Mucosa of stomach (tissue), 1 donor: ENCODE data around the gene NACC2.

Experiments used
- H3K27me3 ChIP-seq: one replicate; pipeline ENCODE4 v1.7.0; 2013; ENCODE audit warnings: mild to moderate bottlenecking, low read length; ENCODE audit not compliant: control insufficient read depth, insufficient read depth
- H3K36me3 ChIP-seq: one replicate; pipeline ENCODE4 v1.7.0; 2013; ENCODE audit warnings: low read length; ENCODE audit not compliant: control insufficient read depth, insufficient read depth
- H3K4me1 ChIP-seq: one replicate; pipeline ENCODE4 v1.7.0; 2013; ENCODE audit warnings: mild to moderate bottlenecking, low read length; ENCODE audit not compliant: control insufficient read depth, insufficient read depth
- H3K4me3 ChIP-seq: one replicate; pipeline ENCODE4 v1.7.0; 2013; ENCODE audit warnings: low read length
- H3K9ac ChIP-seq: one replicate; pipeline ENCODE4 v1.7.0; 2013; ENCODE audit warnings: mild to moderate bottlenecking, low read length, moderate library complexity
- H3K9me3 ChIP-seq: one replicate; pipeline ENCODE4 v1.7.0; 2013; ENCODE audit warnings: mild to moderate bottlenecking, low read length, moderate library complexity; ENCODE audit not compliant: control insufficient read depth
- donor health status: Pancreatic carcinoma.

Gene NACC2

GRCh38 chr9:136086951-136087740, 7.9 kb downstream of the NACC2 start:
- Histone ChIP-seq H3K9ac (no peak overlapping the region), H3K9me3 (no peaks in the 10 kb centered on the region), H3K27me3 (no peaks in the 10 kb centered on the region), H3K4me3 (no peak overlapping the region), H3K4me1 (peaks cover 34% of the 10 kb centered on the region), H3K36me3 (no peaks in the 10 kb centered on the region)

DNA sequence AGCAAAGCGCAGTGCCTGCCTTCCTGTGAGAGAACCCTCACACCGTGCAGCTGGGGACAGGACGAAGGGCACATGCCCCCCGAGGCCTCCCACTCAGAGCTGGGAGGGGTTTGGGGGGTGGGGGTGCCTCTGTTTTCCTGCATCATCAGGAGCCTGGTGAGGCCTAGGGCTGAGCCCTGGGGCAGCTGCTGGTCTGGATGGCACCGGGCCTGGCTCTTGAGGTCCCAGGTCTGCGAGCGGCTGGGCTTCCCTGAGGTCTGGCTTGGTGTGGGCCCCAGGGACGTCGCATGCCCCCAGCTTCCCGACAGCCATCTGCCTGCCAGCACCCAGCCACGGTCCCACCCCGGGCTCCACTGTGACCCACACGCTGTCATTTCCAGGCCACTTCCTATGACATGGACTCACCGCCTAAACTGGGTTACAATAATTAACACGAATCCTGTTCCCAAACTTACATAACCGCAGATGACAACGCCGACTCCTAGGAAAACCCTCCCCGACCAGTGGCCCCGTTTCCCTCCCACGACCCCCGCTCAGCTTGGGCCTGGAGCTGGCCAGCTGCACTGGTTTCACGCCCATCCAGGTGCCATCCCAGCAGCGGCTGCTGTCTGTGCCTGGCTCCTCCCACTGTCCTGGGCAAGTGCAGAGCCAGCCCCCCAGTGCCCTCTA, 8.7 kb downstream of the NACC2 start:
- H3K9me3 ChIP-seq = no peaks in the 10 kb centered on the region
- H3K27me3 ChIP-seq = no peaks in the 10 kb centered on the region
- H3K9ac ChIP-seq = no peak overlapping the region
- no peaks in the 10 kb centered on the region for H3K36me3 ChIP-seq
- no peak overlapping the region for H3K4me3 ChIP-seq
- H3K4me1 ChIP-seq = peaks cover 42% of the 10 kb centered on the region

GRCh38 chr9:136085815-136086212, 9.3 kb downstream of the NACC2 start:
- Histone ChIP-seq H3K4me1 (peaks cover 44% of the 10 kb centered on the region), H3K9ac (no peak overlapping the region), H3K4me3 (no peak overlapping the region), H3K9me3 (no peaks in the 10 kb centered on the region), H3K27me3 (no peaks in the 10 kb centered on the region), H3K36me3 (no peaks in the 10 kb centered on the region)

DNA sequence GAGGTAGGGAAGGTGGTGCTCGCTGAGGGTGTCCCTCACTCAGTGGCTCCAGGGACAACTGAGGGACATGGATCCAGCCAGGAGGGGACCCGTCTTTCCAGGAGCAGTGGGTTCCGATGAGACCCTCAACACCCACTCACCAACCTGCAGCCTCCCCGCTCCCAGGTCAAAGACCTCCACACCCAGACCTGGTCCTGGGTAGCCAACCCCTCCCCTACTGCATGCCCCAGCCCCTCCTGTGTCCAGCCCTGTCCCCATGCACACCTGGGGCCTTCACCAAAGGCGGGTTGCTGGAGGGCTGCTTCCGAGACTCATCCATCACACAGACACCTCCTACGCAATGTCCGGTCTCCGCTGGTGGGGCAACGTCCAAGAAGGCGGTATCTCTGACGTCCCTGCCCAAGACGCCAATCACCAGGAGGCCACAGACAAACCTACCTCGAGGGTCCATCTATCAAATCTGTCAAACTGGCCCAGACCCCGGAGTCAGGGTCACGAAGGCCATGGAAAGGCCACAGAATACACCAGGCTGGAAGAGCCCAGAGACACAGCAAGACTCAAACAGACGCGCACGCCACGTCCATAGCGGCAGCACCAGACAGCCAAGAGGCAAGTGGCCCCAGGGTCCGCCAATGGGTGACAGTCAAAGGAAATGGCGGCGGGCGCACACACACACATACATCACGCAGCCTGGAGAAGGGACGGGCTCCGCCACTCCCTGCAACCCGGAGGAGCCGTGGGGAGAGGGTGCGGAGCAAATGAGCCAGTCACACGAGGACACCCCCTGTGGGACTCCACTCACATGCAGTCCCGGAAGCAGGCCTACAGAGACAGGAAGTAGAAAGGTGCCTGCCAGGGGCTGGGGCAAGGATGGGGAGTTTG, 10.8 kb downstream of the NACC2 start:
- Histone ChIP-seq H3K4me3 (no peak overlapping the region), H3K36me3 (no peaks in the 10 kb centered on the region), H3K9me3 (no peaks in the 10 kb centered on the region), H3K4me1 (peaks cover 49% of the 10 kb centered on the region), H3K27me3 (no peaks in the 10 kb centered on the region), H3K9ac (no peak overlapping the region)

GRCh38 chr9:136083558-136084062, 11.5 kb downstream of the NACC2 start:
- H3K4me3 ChIP-seq = no peak overlapping the region
- no peaks in the 10 kb centered on the region for H3K36me3 ChIP-seq
- H3K9ac ChIP-seq = no peak overlapping the region
- no peaks in the 10 kb centered on the region for H3K9me3 ChIP-seq
- peaks cover 47% of the 10 kb centered on the region for H3K4me1 ChIP-seq
- H3K27me3 ChIP-seq = no peaks in the 10 kb centered on the region

DNA sequence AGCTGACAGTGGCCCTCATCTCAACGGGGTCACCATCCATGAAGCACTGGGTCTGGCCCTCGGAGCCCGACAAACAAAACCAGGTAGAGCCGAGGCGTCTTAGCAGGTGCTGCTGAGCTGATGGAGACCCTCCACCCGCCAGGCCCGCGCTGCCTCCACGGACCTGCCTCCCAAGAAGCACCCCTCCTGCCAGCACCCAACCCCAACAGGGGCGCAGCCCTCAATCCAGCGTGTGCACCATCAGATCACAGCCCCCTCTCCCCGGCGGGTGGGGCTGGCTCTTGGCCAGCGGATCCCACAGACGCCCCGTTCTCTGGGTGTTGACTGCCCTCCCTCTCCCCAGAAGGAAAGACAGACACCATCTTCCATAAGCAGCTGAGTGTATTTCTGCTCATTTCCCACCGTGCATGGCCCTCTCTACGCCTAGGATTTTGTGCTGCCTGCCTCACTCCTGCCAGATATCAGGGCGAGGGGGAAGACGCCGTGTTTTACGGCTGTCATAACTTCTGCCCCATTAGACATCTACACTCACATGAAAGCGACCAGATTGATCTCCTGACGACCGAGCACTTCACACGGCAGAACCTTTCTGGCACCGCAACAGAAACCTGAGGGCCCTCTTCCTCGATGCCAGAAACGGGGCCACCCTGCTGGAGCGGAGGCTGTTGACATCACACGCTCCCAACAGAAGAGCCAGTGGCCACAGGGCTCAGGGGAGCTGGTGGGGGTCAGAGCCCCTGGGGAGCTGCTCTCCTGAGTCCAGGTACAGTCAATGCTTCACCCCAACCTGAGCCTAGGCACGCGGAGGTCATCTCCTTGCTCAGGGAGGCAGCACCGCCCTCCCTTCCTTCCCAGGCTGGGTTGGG, 12.4 kb downstream of the NACC2 start:
- Histone ChIP-seq H3K9me3 (no peaks in the 10 kb centered on the region), H3K9ac (no peak overlapping the region), H3K4me3 (no peak overlapping the region), H3K4me1 (peaks cover 45% of the 10 kb centered on the region), H3K27me3 (no peaks in the 10 kb centered on the region), H3K36me3 (no peaks in the 10 kb centered on the region)

DNA sequence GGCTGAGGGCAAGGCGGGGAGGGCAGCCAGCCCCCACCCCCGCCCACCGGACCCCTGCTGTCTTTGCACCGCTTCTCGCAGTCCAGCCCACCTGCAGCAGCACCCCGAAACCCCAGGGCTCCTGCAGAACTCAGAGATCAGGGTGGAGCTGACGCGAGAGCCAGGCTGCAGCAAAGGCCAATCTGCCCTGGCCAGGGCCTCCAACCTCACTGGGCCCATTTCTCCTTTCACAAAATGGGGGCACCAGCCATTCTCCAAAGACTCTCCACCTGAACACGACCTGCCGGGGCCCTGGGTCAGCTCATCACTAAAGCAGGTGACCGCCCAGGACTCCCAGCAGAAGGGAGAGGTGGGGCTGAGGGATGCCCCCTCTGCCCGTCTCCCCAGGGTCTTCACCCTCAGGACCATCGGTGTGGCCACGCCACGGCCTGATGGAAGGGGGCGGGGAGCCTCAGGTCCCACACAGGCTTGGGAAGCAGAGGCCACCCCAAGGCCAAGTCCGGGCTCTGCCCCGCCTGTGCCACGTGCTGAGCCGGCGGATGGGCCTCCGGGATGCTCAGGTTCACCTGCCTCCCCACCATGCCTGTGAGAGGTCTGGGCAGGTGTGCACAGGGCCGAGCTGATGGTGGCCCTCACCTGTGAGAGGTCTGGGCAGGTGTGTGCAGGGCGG, 13.1 kb downstream of the NACC2 start:
- Histone ChIP-seq H3K9me3 (no peaks in the 10 kb centered on the region), H3K4me1 (peaks cover 44% of the 10 kb centered on the region), H3K27me3 (no peaks in the 10 kb centered on the region), H3K4me3 (no peak overlapping the region), H3K36me3 (no peaks in the 10 kb centered on the region), H3K9ac (no peak overlapping the region)

- Histone ChIP-seq H3K9me3 (no peaks in the 10 kb centered on the region), H3K4me3 (no peak overlapping the region), H3K4me1 (peaks cover 39% of the 10 kb centered on the region), H3K27me3 (no peaks in the 10 kb centered on the region), H3K36me3 (no peaks in the 10 kb centered on the region), H3K9ac (no peak overlapping the region)
These were observed 13.8 kb downstream of the NACC2 start for GRCh38 chr9:136081113-136081825.

DNA sequence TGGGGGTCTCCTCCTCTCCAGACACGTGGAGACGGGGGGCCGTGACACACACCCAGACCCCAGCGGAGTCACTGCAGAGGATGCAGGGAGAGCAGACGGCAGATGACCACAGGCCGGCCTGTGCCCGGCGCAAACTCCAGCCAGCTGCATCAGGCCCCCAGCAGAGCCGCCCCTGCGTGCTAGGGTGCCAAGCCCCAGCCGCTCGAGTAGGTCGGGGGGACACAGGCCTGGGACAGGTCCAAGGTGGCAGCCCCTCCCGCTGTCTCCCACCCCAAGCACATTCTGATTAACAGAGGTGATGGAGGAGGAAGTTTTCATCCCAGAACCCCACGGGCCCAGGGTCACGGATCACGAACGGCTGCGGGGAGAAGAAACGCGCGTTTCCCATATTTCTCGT, 14.4 kb downstream of the NACC2 start:
- H3K4me1 ChIP-seq = peaks cover 34% of the 10 kb centered on the region
- no peaks in the 10 kb centered on the region for H3K9me3 ChIP-seq
- no peaks in the 10 kb centered on the region for H3K36me3 ChIP-seq
- no peaks in the 10 kb centered on the region for H3K27me3 ChIP-seq
- H3K4me3 ChIP-seq = no peak overlapping the region
- no peak overlapping the region for H3K9ac ChIP-seq

DNA sequence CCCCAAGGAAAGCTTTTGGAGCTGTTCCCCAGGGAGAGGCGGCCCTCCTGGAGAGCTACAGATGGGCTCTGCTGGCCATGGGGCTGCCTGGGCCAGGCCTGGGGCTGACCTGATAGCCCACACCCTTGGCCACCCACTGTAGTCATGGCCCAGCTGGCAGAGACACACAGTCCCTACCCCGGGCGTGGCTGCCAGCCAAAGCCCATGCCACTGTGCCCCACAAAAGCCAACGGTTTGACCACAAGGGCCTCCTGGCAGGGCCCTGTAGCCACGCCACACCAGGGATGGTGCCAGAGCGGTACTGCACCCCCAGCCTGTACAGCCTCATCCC, 15.2 kb downstream of the NACC2 start:
- no peak overlapping the region for H3K9ac ChIP-seq
- H3K36me3 ChIP-seq = no peaks in the 10 kb centered on the region
- H3K4me3 ChIP-seq = no peak overlapping the region
- no peaks in the 10 kb centered on the region for H3K9me3 ChIP-seq
- peaks cover 29% of the 10 kb centered on the region for H3K4me1 ChIP-seq
- H3K27me3 ChIP-seq = no peaks in the 10 kb centered on the region
